Smooth muscle cell (in vitro differentiated cells): ENCODE data around the gene ALG14. TPM values are rescaled to one million over a fixed set of nuclear protein-coding genes. Genes with fewer than 3 reads are reported as not detected.
A peak's percentile ranks its signal among the peaks of the same experiment; 100 is the strongest.
"Not testable (repeated sequence)": the region's sequence is repeated elsewhere in the genome, so short reads cannot be mapped to it uniquely, and the experiment has no call there.

Experiments
- DNase-seq: peaks from one replicate; lab custom pipeline; 2025; ENCODE audit not compliant: unreplicated experiment; lab: John Stamatoyannopoulos, UW
- H2AFZ ChIP-seq: fragments of 200-600 bp; sonication (generic); 2 replicates; pipeline ENCODE4 v1.6.0; 2016; ENCODE audit warnings: antibody characterized with exemption, low read depth, mild to moderate bottlenecking
- H3F3A ChIP-seq: fragments of 200-600 bp; sonication (generic); 2 replicates; pipeline ENCODE4 v1.6.0; 2017; ENCODE audit warnings: antibody characterized with exemption, low read depth
- H3K27ac ChIP-seq: fragments of 200-600 bp; sonication (generic); 2 replicates; pipeline ENCODE4 v1.5.1; 2016; ENCODE audit warnings: low read depth, mild to moderate bottlenecking
- H3K27me3 ChIP-seq: fragments of 200-600 bp; sonication (generic); 2 replicates; pipeline ENCODE4 v1.6.1; 2016; ENCODE audit warnings: low read depth, mild to moderate bottlenecking
- H3K36me3 ChIP-seq: fragments of 200-600 bp; sonication (generic); 2 replicates; pipeline ENCODE4 v1.5.1; 2016; ENCODE audit warnings: low read depth
- H3K4me1 ChIP-seq: fragments of 200-600 bp; sonication (generic); 2 replicates; pipeline ENCODE4 v1.5.1; 2016; ENCODE audit warnings: low read depth
- H3K4me2 ChIP-seq: fragments of 200-600 bp; sonication (generic); 2 replicates; pipeline ENCODE4 v1.6.0; 2016; ENCODE audit warnings: mild to moderate bottlenecking
- H3K4me3 ChIP-seq: fragments of 200-600 bp; sonication (generic); 2 replicates; pipeline ENCODE4 v1.5.1; 2016; ENCODE audit warnings: mild to moderate bottlenecking
- H3K79me2 ChIP-seq: fragments of 200-600 bp; sonication (generic); 2 replicates; pipeline ENCODE4 v1.6.0; 2016; ENCODE audit warnings: low read depth, mild to moderate bottlenecking
- H3K9ac ChIP-seq: fragments of 200-600 bp; sonication (generic); 2 replicates; pipeline ENCODE4 v1.6.0; 2016; ENCODE audit warnings: low read depth
- H3K9me3 ChIP-seq: fragments of 200-600 bp; sonication (generic); replicated peaks from 2 replicates; pipeline ENCODE4 v1.5.1; 2016; ENCODE audit warnings: low read depth
- H4K20me1 ChIP-seq: fragments of 200-600 bp; sonication (generic); 2 replicates; pipeline ENCODE4 v1.6.0; 2016; ENCODE audit warnings: low read depth
- CTCF ChIP-seq: fragments of 200-600 bp; sonication (generic); IDR thresholded peaks from 2 replicates; pipeline ENCODE4 v1.5.1; 2017; ENCODE audit warnings: borderline replicate concordance, mild to moderate bottlenecking, antibody characterized with exemption; ENCODE audit not compliant: insufficient read depth, poor library complexity, severe bottlenecking
- WGBS: methylation state at CpG from one replicate; pipeline ENCODE4 v1.1.7; 2016; ENCODE audit warnings: low lambda C conversion rate; 5-methylcytosine and 5-hydroxymethylcytosine counted together
- polyA plus RNA-seq: library from polyadenylated mRNA; unstranded; fragments of >200 nt; fragmentation: Nextera tagmentation; extraction: Ambion mirVana; gene quantifications from 2 replicates; pipeline ENCODE4 v1.2.1, GENCODE V29; 2016
- total RNA-seq: library from RNA; depleted of rRNA; stranded (reverse); fragments of >200 nt; gene quantifications from 2 replicates; pipeline ENCODE4 v1.2.3, GENCODE V29; 2014

The ALG14 gene
- total and polyA plus RNA-seq, 2 experiments from 2014 or later = 2.4 to 5.5 TPM

GRCh38 chr1:95022644-95022926, 50.2 kb downstream of the ALG14 start:
- no peaks in the 10 kb centered on the region for H3K36me3 ChIP-seq
- no peak overlapping the region for H3K4me3 ChIP-seq
- H3K4me2 ChIP-seq = no peak overlapping the region
- no peaks in the 10 kb centered on the region for H3K27me3 ChIP-seq
- DNase-seq = no peak
- peaks cover 7% of the 10 kb centered on the region for H3F3A ChIP-seq
- no peak overlapping the region for H2AFZ ChIP-seq
- no peaks in the 10 kb centered on the region for H4K20me1 ChIP-seq
- peak overlapping the region; percentile 80 for H3K27ac ChIP-seq
- H3K9me3 ChIP-seq = no peaks in the 10 kb centered on the region
- H3K9ac ChIP-seq = no peak overlapping the region
- TF ChIP-seq CTCF = no peak
- peaks cover 27% of the 10 kb centered on the region for H3K4me1 ChIP-seq
- H3K79me2 ChIP-seq = no peaks in the 10 kb centered on the region

- no peak overlapping the region for H3K4me3 ChIP-seq
These were observed 50.7 kb downstream of the ALG14 start for GRCh38 chr1:95021805-95022643.

GRCh38 chr1:95021119-95021518, 51.6 kb downstream of the ALG14 start:
- Histone ChIP-seq H3K27me3 (no peaks in the 10 kb centered on the region), H3K4me2 (peak overlapping the region; percentile 21), H3F3A (peaks cover 7% of the 10 kb centered on the region), H3K27ac (peak overlapping the region; percentile 20), H3K9me3 (no peaks in the 10 kb centered on the region), H4K20me1 (no peaks in the 10 kb centered on the region), H3K4me3 (no peak overlapping the region), H3K4me1 (peaks cover 27% of the 10 kb centered on the region), H3K36me3 (no peaks in the 10 kb centered on the region), H2AFZ (no peak overlapping the region), H3K9ac (no peak overlapping the region), H3K79me2 (no peaks in the 10 kb centered on the region)
- TF ChIP-seq CTCF = no peak
- no peak for DNase-seq
- WGBS = 81% methylated on average over 4 of the region's 4 CpGs

More at GRCh38 chr1:95021805-95022643, 50.7 kb downstream of the ALG14 start:
- 83% methylated on average over 7 of the region's 7 CpGs for WGBS
- no peaks in the 10 kb centered on the region for H3K9me3 ChIP-seq
- TF ChIP-seq CTCF = no peak
- H3K27me3 ChIP-seq = no peaks in the 10 kb centered on the region
- H4K20me1 ChIP-seq = no peaks in the 10 kb centered on the region
- no peak overlapping the region for H3K9ac ChIP-seq
- H3K4me1 ChIP-seq = peaks cover 27% of the 10 kb centered on the region
- peak overlapping the region; percentile 21 for H3K4me2 ChIP-seq
- no peak overlapping the region for H2AFZ ChIP-seq
- no peak for DNase-seq
- H3K27ac ChIP-seq = peak overlapping the region; percentile 20
- H3K36me3 ChIP-seq = no peaks in the 10 kb centered on the region
- peaks cover 7% of the 10 kb centered on the region for H3F3A ChIP-seq
- H3K79me2 ChIP-seq = no peaks in the 10 kb centered on the region

- not testable (repeated sequence) for H3K4me2 ChIP-seq, H3F3A ChIP-seq, H3K79me2 ChIP-seq, H3K9ac ChIP-seq, H3K9me3 ChIP-seq, H2AFZ ChIP-seq, H3K4me3 ChIP-seq, H4K20me1 ChIP-seq, H3K36me3 ChIP-seq, DNase-seq, H3K27me3 ChIP-seq
- Histone ChIP-seq H3K27ac (peak overlapping the region; percentile 65), H3K4me1 (peaks cover 27% of the 10 kb centered on the region)
- 76% methylated on average over 6 of the region's 6 CpGs for WGBS
These were observed 53.3 kb downstream of the ALG14 start for GRCh38 chr1:95019466-95019865.
